WI38 (cell line): Measurements from ENCODE around the gene DPP4.

ENCODE experiments used
- H3K4me3 ChIP-seq: 2 replicates; pipeline ENCODE4 v1.5.1; 2011; ENCODE audit warnings: low read depth, mild to moderate bottlenecking, control low read depth, low read length
- TF ChIP-seq, protein P1 (sequence below): IDR thresholded peaks from 2 replicates; pipeline ENCODE4 v1.5.1; 2012; ENCODE audit warnings: low read depth, mild to moderate bottlenecking, control low read depth, low read length

The DPP4 gene

GRCh38 chr2:162044586-162044985 is 29.4 kb downstream of the DPP4 start:
- TF ChIP-seq, protein P1, sequence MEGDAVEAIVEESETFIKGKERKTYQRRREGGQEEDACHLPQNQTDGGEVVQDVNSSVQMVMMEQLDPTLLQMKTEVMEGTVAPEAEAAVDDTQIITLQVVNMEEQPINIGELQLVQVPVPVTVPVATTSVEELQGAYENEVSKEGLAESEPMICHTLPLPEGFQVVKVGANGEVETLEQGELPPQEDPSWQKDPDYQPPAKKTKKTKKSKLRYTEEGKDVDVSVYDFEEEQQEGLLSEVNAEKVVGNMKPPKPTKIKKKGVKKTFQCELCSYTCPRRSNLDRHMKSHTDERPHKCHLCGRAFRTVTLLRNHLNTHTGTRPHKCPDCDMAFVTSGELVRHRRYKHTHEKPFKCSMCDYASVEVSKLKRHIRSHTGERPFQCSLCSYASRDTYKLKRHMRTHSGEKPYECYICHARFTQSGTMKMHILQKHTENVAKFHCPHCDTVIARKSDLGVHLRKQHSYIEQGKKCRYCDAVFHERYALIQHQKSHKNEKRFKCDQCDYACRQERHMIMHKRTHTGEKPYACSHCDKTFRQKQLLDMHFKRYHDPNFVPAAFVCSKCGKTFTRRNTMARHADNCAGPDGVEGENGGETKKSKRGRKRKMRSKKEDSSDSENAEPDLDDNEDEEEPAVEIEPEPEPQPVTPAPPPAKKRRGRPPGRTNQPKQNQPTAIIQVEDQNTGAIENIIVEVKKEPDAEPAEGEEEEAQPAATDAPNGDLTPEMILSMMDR = no peak
- H3K4me3 ChIP-seq = no peak overlapping the region

DNA sequence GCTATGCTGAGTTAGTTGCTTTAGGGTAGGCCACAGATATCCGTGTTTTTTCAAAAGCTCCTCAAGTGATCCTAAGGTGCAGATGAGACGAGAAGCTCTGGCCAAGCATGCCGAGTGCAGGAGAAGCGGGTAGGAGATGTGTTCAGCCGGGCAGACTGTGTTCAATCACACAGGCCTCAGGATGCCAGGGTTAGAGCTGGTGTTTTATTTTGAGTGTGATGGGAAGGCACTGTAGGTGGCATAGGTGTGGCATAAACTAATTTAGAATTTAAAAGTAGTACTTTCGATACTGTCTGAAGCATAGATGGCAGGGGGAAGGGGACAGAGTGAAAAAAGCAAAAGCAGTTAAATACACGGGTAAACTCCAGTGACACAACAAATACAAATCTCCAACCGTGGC is 30.9 kb downstream of the DPP4 start:
- TF ChIP-seq, protein P1 = no peak

GRCh38 chr2:162041485-162041884 is 32.5 kb downstream of the DPP4 start:
- TF ChIP-seq, protein P1 = no peak
- no peak overlapping the region for H3K4me3 ChIP-seq

More for the DNA sequence above, 30.9 kb downstream of the DPP4 start:
- H3K4me3 ChIP-seq = no peak overlapping the region

GRCh38 chr2:162038725-162039124 is 35.3 kb downstream of the DPP4 start:
- TF ChIP-seq, protein P1 = no peak
- H3K4me3 ChIP-seq = no peak overlapping the region

DNA sequence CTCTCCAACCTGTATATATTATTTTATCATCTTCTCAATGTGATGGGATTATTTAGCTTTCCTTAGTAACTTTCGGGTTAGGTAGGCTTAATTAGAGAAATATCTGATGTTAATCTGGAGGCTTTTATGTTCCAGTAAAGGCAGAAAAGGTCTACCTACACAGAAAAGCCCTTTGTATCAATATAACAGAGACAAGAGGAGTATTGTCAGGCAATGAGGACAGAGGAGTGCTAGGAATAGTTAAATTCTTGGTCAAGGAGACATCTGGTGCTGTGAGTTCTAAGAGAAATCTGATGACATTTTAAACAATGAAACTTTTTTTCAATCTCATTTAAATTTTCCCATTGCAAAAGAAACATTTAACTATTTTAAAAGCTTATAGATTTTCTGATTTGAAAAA is 36.1 kb downstream of the DPP4 start:
- no peak overlapping the region for H3K4me3 ChIP-seq
- TF ChIP-seq, protein P1 = no peak

DNA sequence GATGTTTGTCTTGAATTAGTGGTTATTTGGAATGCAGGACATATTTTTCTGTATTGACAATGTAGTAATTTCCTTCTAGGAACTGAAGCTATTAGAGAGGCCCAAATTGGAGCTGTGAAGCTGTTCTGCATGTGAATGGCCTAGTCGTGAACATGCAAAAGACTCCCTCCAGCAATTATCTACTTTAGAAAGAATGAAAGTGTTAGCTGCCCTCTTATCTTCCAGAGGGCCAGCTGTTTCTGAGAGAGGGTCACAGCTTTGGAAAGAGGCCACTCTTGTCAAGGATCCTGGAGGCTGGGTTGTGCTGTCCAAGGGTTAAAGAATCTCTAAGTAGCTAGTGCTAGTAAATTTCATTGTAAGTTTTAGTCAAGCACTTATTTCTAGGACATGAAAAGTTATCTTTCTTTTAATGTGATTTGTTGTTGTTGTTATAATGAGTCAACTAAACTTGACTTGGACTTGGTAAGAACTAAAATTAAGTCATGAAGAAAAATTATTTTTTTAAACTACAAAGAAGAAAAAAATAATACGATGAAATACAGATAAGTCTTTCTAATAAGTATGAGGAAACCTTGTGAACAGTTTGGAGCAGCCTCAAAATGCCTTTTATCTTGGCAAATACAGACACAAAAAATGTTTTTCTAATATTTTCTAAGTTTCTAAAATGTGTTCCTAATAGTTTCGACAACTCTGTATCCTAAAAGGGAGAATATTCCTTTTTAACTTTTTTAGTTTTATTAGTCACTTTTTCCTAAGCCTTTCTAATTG is 36.8 kb downstream of the DPP4 start:
- TF ChIP-seq, protein P1 = no peak
- no peak overlapping the region for H3K4me3 ChIP-seq

DNA sequence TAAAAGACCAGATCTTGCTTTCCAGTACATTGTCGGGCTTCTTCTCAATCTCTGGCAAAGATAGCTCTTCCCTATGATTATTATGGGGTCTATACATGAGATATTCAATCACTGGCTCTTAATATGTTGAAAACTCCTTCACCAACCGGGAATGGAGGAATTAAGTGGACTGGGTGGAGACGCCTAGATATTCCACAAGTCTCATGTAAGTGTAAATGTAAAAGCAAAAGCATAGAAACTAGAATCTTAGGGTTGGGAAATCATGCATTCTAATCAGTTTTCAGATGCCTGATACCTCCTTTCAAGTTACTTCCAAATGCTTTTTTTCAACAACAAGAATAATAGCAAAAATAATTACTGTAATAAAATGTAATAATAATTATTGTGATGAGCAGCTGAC is 38.0 kb downstream of the DPP4 start:
- TF ChIP-seq, protein P1 = no peak
- H3K4me3 ChIP-seq = no peak overlapping the region
